ENCODE data around the gene TIMM50. TPM values are rescaled to one million over a fixed set of nuclear protein-coding genes. Genes with fewer than 3 reads are reported as not detected.

The TIMM50 gene
- total RNA-seq, 1 experiment from 2014 or later, result 261 TPM

- DNase-seq (ENCODE audit: low spot score), result peak; percentile 100
Measured at GRCh38 chr19:39532233-39533002, 51.8 kb downstream of the TIMM50 start, which contains the start of gene EID2B. EID2B (minus strand) TSS chr19:39532852; CDS start chr19:39532802, 50 bp downstream.

- DNase-seq (ENCODE audit: low spot score), result no peak
Measured at GRCh38 chr19:39533003-39533512, 52.4 kb downstream of the TIMM50 start.

- no peak for DNase-seq (ENCODE audit: low spot score)
Measured at GRCh38 chr19:39533791-39534190, 53.2 kb downstream of the TIMM50 start.

GRCh38 chr19:39539165-39539517 lies 58.5 kb downstream of the TIMM50 start:
- DNase-seq (ENCODE audit: low spot score), result peak; percentile 66

- DNase-seq (ENCODE audit: low spot score), result peak; percentile 100
Measured at GRCh38 chr19:39539518-39540332, 59.1 kb downstream of the TIMM50 start, which contains the start of gene EID2. EID2 (minus strand) TSS chr19:39540161; CDS start chr19:39540079, 82 bp downstream.

GRCh38 chr19:39540333-39540673 lies 59.7 kb downstream of the TIMM50 start:
- DNase-seq (ENCODE audit: low spot score), result no peak

Other genes starting within 250 kb of the TIMM50 start
- gene IFNL3, start 235.8 kb upstream of the TIMM50 start, total RNA-seq (2014; rRNA removed; shearing (Covaris generic)), result not detected in 2 replicates
- not detected in 2 replicates for gene IFNL4, start 232.0 kb upstream of the TIMM50 start, total RNA-seq (2014; rRNA removed; shearing (Covaris generic))
- not detected in 2 replicates for gene IFNL2, start 212.4 kb upstream of the TIMM50 start, total RNA-seq (2014; rRNA removed; shearing (Covaris generic))
- not detected in 2 replicates for gene IFNL1, start 184.4 kb upstream of the TIMM50 start, total RNA-seq (2014; rRNA removed; shearing (Covaris generic))
- gene LRFN1, start 160.0 kb upstream of the TIMM50 start, total RNA-seq (2014; rRNA removed; shearing (Covaris generic)), result 0.38 and 0.44 TPM in 2 replicates
- gene GMFG, start 144.8 kb upstream of the TIMM50 start, total RNA-seq (2014; rRNA removed; shearing (Covaris generic)), result not detected in 2 replicates
- 220 and 230 TPM in 2 replicates for gene SAMD4B, start 138.4 kb upstream of the TIMM50 start, total RNA-seq (2014; rRNA removed; shearing (Covaris generic))
- 109 and 115 TPM in 2 replicates for gene PAF1, start 89.7 kb upstream of the TIMM50 start, total RNA-seq (2014; rRNA removed; shearing (Covaris generic))
- 59.7 and 64.3 TPM in 2 replicates for gene MED29, start 89.5 kb upstream of the TIMM50 start, total RNA-seq (2014; rRNA removed; shearing (Covaris generic))
- gene ZFP36, start 74.0 kb upstream of the TIMM50 start, total RNA-seq (2014; rRNA removed; shearing (Covaris generic)), result 124 and 131 TPM in 2 replicates
- gene PLEKHG2, start 68.2 kb upstream of the TIMM50 start, total RNA-seq (2014; rRNA removed; shearing (Covaris generic)), result 51.0 and 61.2 TPM in 2 replicates
- gene RPS16, start 44.9 kb upstream of the TIMM50 start, total RNA-seq (2014; rRNA removed; shearing (Covaris generic)), result 798 and 1,020 TPM in 2 replicates
- 128 and 151 TPM in 2 replicates for gene SUPT5H, start 35.3 kb upstream of the TIMM50 start, total RNA-seq (2014; rRNA removed; shearing (Covaris generic))
- 0.15 TPM in 1 of 2 replicates, not detected in the other for gene DLL3, start 18.1 kb downstream of the TIMM50 start, total RNA-seq (2014; rRNA removed; shearing (Covaris generic))
- gene SELENOV, start 34.3 kb downstream of the TIMM50 start, total RNA-seq (2014; rRNA removed; shearing (Covaris generic)), result not detected in 2 replicates
- gene EID2B, start 52.0 kb downstream of the TIMM50 start, total RNA-seq (2014; rRNA removed; shearing (Covaris generic)), result 1.3 and 2.1 TPM in 2 replicates
- gene EID2, start 59.3 kb downstream of the TIMM50 start, total RNA-seq (2014; rRNA removed; shearing (Covaris generic)), result 18.8 and 21.9 TPM in 2 replicates
- not detected in 2 replicates for gene LGALS13, start 121.7 kb downstream of the TIMM50 start, total RNA-seq (2014; rRNA removed; shearing (Covaris generic))
- gene LGALS16, start 175.1 kb downstream of the TIMM50 start, total RNA-seq (2014; rRNA removed; shearing (Covaris generic)), result not detected in 2 replicates
- gene LGALS14, start 223.6 kb downstream of the TIMM50 start, total RNA-seq (2014; rRNA removed; shearing (Covaris generic)), result not detected in 2 replicates

All from HT-29 (cell line).